GM23338 (cell line): ENCODE measurements around the gene LLGL2. TPM values are rescaled to one million over a fixed set of nuclear protein-coding genes. Genes with fewer than 3 reads are reported as not detected.

ENCODE experiments used
- ATAC-seq: fragments of 200-7000 bp; cut with Tn5 transposase; 3 replicates; pipeline ENCODE4 v1.9.1; 2020
- DNase-seq: peaks from one replicate; pipeline ENCODE4 v3.0.0-alpha.2; 2015; ENCODE audit warnings: low spot score
- H2AFZ ChIP-seq: fragments of 200-600 bp; sonication (generic); 2 replicates; pipeline ENCODE4 v1.8.0; 2016; ENCODE audit warnings: antibody characterized with exemption, mild to moderate bottlenecking, moderate library complexity
- H3F3A ChIP-seq: fragments of 200-600 bp; sonication (generic); replicated peaks from 2 replicates; pipeline ENCODE4 v1.8.0; 2017; ENCODE audit warnings: antibody characterized with exemption, mixed run types, low read depth
- H3K27ac ChIP-seq: fragments of 200-600 bp; sonication (generic); 2 replicates; pipeline ENCODE4 v1.6.1; 2016; ENCODE audit warnings: low read depth
- H3K27me3 ChIP-seq: fragments of 200-600 bp; sonication (generic); 2 replicates; pipeline ENCODE4 v1.8.0; 2016; ENCODE audit warnings: mild to moderate bottlenecking, mixed run types, moderate library complexity; ENCODE audit not compliant: insufficient read depth
- H3K36me3 ChIP-seq: fragments of 200-600 bp; sonication (generic); 2 replicates; pipeline ENCODE4 v1.8.0; 2016; ENCODE audit warnings: mild to moderate bottlenecking; ENCODE audit not compliant: insufficient read depth
- H3K4me1 ChIP-seq: fragments of 200-600 bp; sonication (generic); 2 replicates; pipeline ENCODE4 v1.8.0; 2016; ENCODE audit warnings: mild to moderate bottlenecking, moderate library complexity; ENCODE audit not compliant: insufficient read depth
- H3K4me2 ChIP-seq: fragments of 200-600 bp; sonication (generic); 2 replicates; pipeline ENCODE4 v1.7.1; 2017; ENCODE audit warnings: mixed run types
- H3K4me3 ChIP-seq: fragments of 200-600 bp; sonication (generic); 2 replicates; pipeline ENCODE4 v1.6.1; 2016; ENCODE audit warnings: mixed run types
- H3K79me2 ChIP-seq: fragments of 200-600 bp; sonication (generic); replicated peaks from 2 replicates; pipeline ENCODE4 v1.8.0; 2017; ENCODE audit warnings: mild to moderate bottlenecking; ENCODE audit not compliant: insufficient read depth
- H3K9me2 ChIP-seq: fragments of 200-600 bp; sonication (generic); 2 replicates; pipeline ENCODE4 v1.8.0; 2017; ENCODE audit not compliant: insufficient read depth
- H4K20me1 ChIP-seq: fragments of 200-600 bp; sonication (generic); replicated peaks from 2 replicates; pipeline ENCODE4 v1.8.0; 2017; ENCODE audit warnings: mild to moderate bottlenecking; ENCODE audit not compliant: insufficient read depth
- H3K27ac Mint-ChIP-seq: 2 replicates; pipeline ENCODE4 v1.8.0; 2020; ENCODE audit warnings: inconsistent platforms, mild to moderate bottlenecking, moderate library complexity, mixed read lengths
- H3K27me3 Mint-ChIP-seq: 3 replicates; pipeline ENCODE4 v1.8.0; 2022; ENCODE audit warnings: low read depth, mild to moderate bottlenecking, moderate library complexity, mixed read lengths, inconsistent platforms; ENCODE audit not compliant: insufficient read depth, poor library complexity
- H3K36me3 Mint-ChIP-seq: 3 replicates; pipeline ENCODE4 v1.8.0; 2021; ENCODE audit warnings: low read depth, mild to moderate bottlenecking, inconsistent platforms, moderate library complexity, mixed read lengths
- H3K4me1 Mint-ChIP-seq: 3 replicates; pipeline ENCODE4 v1.8.0; 2020; ENCODE audit warnings: mild to moderate bottlenecking, inconsistent platforms, mixed read lengths
- H3K4me3 Mint-ChIP-seq: 3 replicates; pipeline ENCODE4 v1.8.0; 2021; ENCODE audit warnings: moderate library complexity, mild to moderate bottlenecking, inconsistent platforms, mixed read lengths
- H3K9me3 Mint-ChIP-seq: 3 replicates; pipeline ENCODE4 v1.8.0; 2020; ENCODE audit warnings: moderate library complexity, mild to moderate bottlenecking, inconsistent platforms, mixed read lengths
- CTCF ChIP-seq, 2 experiments: fragments of 200-600 bp in 1 of 2; sonication (generic) in 1 of 2; conservative IDR thresholded peaks; 2 replicates each; pipeline versions ENCODE4 v1.5.1 to v1.6.1; 2016 to 2017; ENCODE audit warnings: antibody characterized with exemption in 2 of 2, low read depth in 2 of 2, mild to moderate bottlenecking in 2 of 2, moderate library complexity in 1 of 2
- ETS1 ChIP-seq: IDR thresholded peaks from 2 replicates; pipeline ENCODE4 v1.6.1; 2016; ENCODE audit warnings: antibody characterized with exemption
- EZH2phosphoT487 ChIP-seq: fragments of 200-600 bp; sonication (generic); IDR thresholded peaks from one replicate; pipeline ENCODE4 v1.8.1; 2018; ENCODE audit warnings: antibody characterized with exemption; ENCODE audit not compliant: unreplicated experiment
- JUNB ChIP-seq: IDR thresholded peaks from one replicate; pipeline ENCODE4 v1.6.1; 2016; ENCODE audit warnings: antibody characterized with exemption; ENCODE audit not compliant: unreplicated experiment
- POLR2AphosphoS5 ChIP-seq: IDR thresholded peaks from 2 replicates; pipeline ENCODE4 v1.6.1; 2016; ENCODE audit warnings: antibody characterized with exemption, low read depth
- REST ChIP-seq: IDR thresholded peaks from one replicate; pipeline ENCODE4 v1.6.1; 2018; ENCODE audit warnings: antibody characterized with exemption; ENCODE audit not compliant: unreplicated experiment
- STAT1 ChIP-seq: IDR thresholded peaks from one replicate; pipeline ENCODE4 v1.6.1; 2016; ENCODE audit warnings: antibody characterized with exemption; ENCODE audit not compliant: unreplicated experiment
- ZNF114 ChIP-seq: fragments of 250-450 bp; sonication (Bioruptor Pico); IDR thresholded peaks from 2 replicates; pipeline ENCODE4 v1.5.0; 2020; ENCODE audit warnings: mild to moderate bottlenecking, moderate library complexity
- ZNF331 ChIP-seq: fragments of 250-450 bp; sonication (Bioruptor Pico); IDR thresholded peaks from 2 replicates; pipeline ENCODE4 v1.5.0; 2020; ENCODE audit warnings: low read depth, mild to moderate bottlenecking, moderate library complexity
- polyA plus RNA-seq: library from polyadenylated mRNA; unstranded; fragments of >200 nt; fragmentation: Nextera tagmentation; extraction: Ambion mirVana; gene quantifications from 2 replicates; pipeline ENCODE4 v1.2.1, GENCODE V29; 2016
- total RNA-seq: library from RNA; depleted of rRNA; stranded (reverse); fragments of >200 nt; shearing (Covaris generic); gene quantifications from 2 replicates; pipeline ENCODE4 v1.2.3, GENCODE V29; 2014

LLGL2 gene
- total and polyA plus RNA-seq, 2 experiments from 2014 or later = 62.5 to 78.5 TPM

GRCh38 chr17:75544250-75544649 is 18.8 kb downstream of the LLGL2 start:
- ATAC-seq (no peak), DNase-seq (no peak)
- Histone ChIP-seq H3K27ac (no peak overlapping the region), H3K36me3 (no peaks in the 10 kb centered on the region), H3K27me3 (no peaks in the 10 kb centered on the region), H2AFZ (no peak overlapping the region), H3K79me2 (no peaks in the 10 kb centered on the region), H3F3A (no peaks in the 10 kb centered on the region), H4K20me1 (peaks cover 6% of the 10 kb centered on the region; the same call in 1 of the 2 replicates), H3K4me2 (no peak overlapping the region), H3K4me1 (peaks cover 5% of the 10 kb centered on the region; the same call in 1 of the 2 replicates), H3K4me3 (no peak overlapping the region), H3K9me2 (no peaks in the 10 kb centered on the region)
- Mint-ChIP-seq H3K4me3 (no peak overlapping the region), H3K9me3 (no peaks in the 10 kb centered on the region), H3K27ac (0 out of 2 replicates have a peak overlapping the region, but pooled peaks have one; percentile 48), H3K36me3 (no peaks in the 10 kb centered on the region), H3K27me3 (peaks cover 7% of the 10 kb centered on the region), H3K4me1 (peaks cover 29% of the 10 kb centered on the region)
- TF ChIP-seq ETS1 (no peak), EZH2phosphoT487 (no peak), REST (no peak), ZNF114 (CRISPR knock-in tag) (no peak), POLR2AphosphoS5 (no peak), STAT1 (no peak), JUNB (no peak), CTCF (conservative IDR thresholded peaks at IDR 0.05; ENCODE audit: low read depth in 2 of 2) (no peak)

GRCh38 chr17:75546181-75546580 is 20.7 kb downstream of the LLGL2 start:
- Mint-ChIP-seq H3K27me3 (peaks cover 11% of the 10 kb centered on the region), H3K4me1 (peaks cover 37% of the 10 kb centered on the region), H3K9me3 (no peaks in the 10 kb centered on the region), H3K27ac (no peak overlapping the region), H3K36me3 (no peaks in the 10 kb centered on the region), H3K4me3 (no peak overlapping the region)
- no peak for TF ChIP-seq ZNF331 (CRISPR knock-in tag)
- Histone ChIP-seq H3K4me2 (no peak overlapping the region), H4K20me1 (peaks cover 6% of the 10 kb centered on the region; the same call in 1 of the 2 replicates), H3K79me2 (no peaks in the 10 kb centered on the region), H2AFZ (no peak overlapping the region), H3K27me3 (no peaks in the 10 kb centered on the region), H3K4me1 (peaks cover 7% of the 10 kb centered on the region; the same call in 1 of the 2 replicates), H3F3A (0 out of 2 replicates have a peak, but pooled peaks cover 7% of the 10 kb centered on the region), H3K27ac (no peak overlapping the region), H3K9me2 (no peaks in the 10 kb centered on the region), H3K4me3 (no peak overlapping the region), H3K36me3 (no peaks in the 10 kb centered on the region)
- ATAC-seq (no peak), DNase-seq (no peak)
